ENCODE data around the gene MTHFD1. TPM values are rescaled to one million over a fixed set of nuclear protein-coding genes. Genes with fewer than 3 reads are reported as not detected.
A peak's percentile ranks its signal among the peaks of the same experiment; 100 is the strongest.

MTHFD1 gene
- total and polyA plus RNA-seq, 2 donors (not counting 3 experiments of a cell fraction or from before 2014, with no cell fraction given): 26.3 to 114 TPM

DNA sequence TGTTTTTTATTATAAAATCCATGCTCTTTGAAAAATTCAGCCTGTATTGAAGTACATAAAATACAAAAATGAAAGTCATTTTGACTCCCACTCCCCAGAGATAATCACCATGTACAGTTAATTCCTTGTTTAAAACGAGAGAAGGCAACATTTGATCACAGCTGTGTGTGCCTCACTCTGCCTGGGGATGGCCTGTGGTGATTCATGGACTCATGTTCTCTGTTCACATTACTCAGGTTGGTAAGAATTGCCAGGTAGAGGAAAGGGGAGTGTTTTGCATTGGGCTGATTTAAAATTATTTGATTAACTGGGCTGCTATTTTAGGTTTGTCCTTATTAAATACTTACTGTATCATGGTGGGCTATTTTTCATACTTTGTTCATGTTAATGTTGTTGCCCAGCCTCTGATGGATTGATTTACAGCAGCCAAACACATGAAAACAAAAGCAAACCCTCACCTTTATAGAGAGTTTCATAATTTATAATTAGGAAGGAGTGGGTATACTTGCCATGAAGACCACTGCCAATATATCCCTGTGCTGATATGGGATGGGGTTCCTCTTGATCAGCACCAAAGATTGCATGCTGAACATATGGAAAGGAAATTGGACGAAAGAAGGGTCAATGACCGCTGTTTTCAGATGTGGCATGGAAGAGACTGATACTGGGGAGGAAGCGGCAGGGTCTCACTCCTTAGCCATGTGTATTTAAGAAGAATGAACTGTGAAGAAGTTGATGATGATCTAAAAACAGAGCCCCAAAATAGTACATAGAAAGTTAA lies 119.4 kb downstream of the MTHFD1 start:
- BruUV-seq (replicated peaks): no TSS peak
- Histone ChIP-seq H3K4me3 (replicated peaks in 1 of 3; ENCODE audit: insufficient read depth in 1 of 3, low read depth in 1 of 3, low read length in 3 of 3) (no peak overlapping the region), H4K20me1 (replicated peaks; ENCODE audit: control insufficient read depth, extremely low read depth, insufficient read depth, low read length) (peaks cover 23% of the 10 kb centered on the region), H3K79me2 (ENCODE audit: control insufficient read depth, insufficient read depth, low read length) (peaks cover 70% of the 10 kb centered on the region), H3K36me3 (ENCODE audit: control insufficient read depth in 2 of 2, extremely low read depth in 1 of 2, insufficient read depth in 2 of 2, low read length in 2 of 2) (no peaks in the 10 kb centered on the region), H3K9ac (replicated peaks; ENCODE audit: extremely low read depth, insufficient read depth, low read length) (no peak overlapping the region), H3K9me1 (replicated peaks; ENCODE audit: control insufficient read depth, extremely low read depth, insufficient read depth, low read length) (no peaks in the 10 kb centered on the region), H3K4me1 (ENCODE audit: control insufficient read depth, extremely low read depth, insufficient read depth, low read length) (peaks cover 29% of the 10 kb centered on the region), H3K27me3 (ENCODE audit: control insufficient read depth in 2 of 2, insufficient read depth in 2 of 2, low read length in 2 of 2) (no peaks in the 10 kb centered on the region), H2AFZ (ENCODE audit: low read depth, low read length) (no peak overlapping the region), H3K4me2 (ENCODE audit: insufficient read depth, low read length) (peak overlapping the region; percentile 78), H3K9me3 (replicated peaks; ENCODE audit: control insufficient read depth, insufficient read depth, low read length) (no peaks in the 10 kb centered on the region), H3K27ac (ENCODE audit: insufficient read depth, low read depth, low read length) (no peak overlapping the region)
- dilution Hi-C loops (cut with MboI; ENCODE audit: extremely low pct_ligation_motif_present, low sequenced_read_pairs): no loop called here
- ChIA-PET CTCF (no interaction called here), POLR2A (no interaction called here)
- intact Hi-C loops (cut with micrococcal nuclease): loop anchor here (10.0 kb wide), 1 partner anchor 863 kb away; the partner anchor contains the start of gene WDR89
- TF ChIP-seq JUN (IDR thresholded peaks at IDR 0.05; ENCODE audit: borderline replicate concordance, insufficient read depth, insufficient read length, low read depth) (no peak), EZH2 (IDR thresholded peaks at IDR 0.05; ENCODE audit: borderline replicate concordance, low read depth, low read length, severe bottlenecking) (no peak), POLR2A (IDR thresholded peaks at IDR 0.05; ENCODE audit: low read depth, low read length) (no peak), GATA2 (IDR thresholded peaks at IDR 0.05; ENCODE audit: insufficient read depth, insufficient read length, low read depth, low read length) (no peak), FOS (IDR thresholded peaks at IDR 0.05; ENCODE audit: borderline replicate concordance, insufficient read depth, low read length) (no peak)
- TF ChIP-seq, protein P1, sequence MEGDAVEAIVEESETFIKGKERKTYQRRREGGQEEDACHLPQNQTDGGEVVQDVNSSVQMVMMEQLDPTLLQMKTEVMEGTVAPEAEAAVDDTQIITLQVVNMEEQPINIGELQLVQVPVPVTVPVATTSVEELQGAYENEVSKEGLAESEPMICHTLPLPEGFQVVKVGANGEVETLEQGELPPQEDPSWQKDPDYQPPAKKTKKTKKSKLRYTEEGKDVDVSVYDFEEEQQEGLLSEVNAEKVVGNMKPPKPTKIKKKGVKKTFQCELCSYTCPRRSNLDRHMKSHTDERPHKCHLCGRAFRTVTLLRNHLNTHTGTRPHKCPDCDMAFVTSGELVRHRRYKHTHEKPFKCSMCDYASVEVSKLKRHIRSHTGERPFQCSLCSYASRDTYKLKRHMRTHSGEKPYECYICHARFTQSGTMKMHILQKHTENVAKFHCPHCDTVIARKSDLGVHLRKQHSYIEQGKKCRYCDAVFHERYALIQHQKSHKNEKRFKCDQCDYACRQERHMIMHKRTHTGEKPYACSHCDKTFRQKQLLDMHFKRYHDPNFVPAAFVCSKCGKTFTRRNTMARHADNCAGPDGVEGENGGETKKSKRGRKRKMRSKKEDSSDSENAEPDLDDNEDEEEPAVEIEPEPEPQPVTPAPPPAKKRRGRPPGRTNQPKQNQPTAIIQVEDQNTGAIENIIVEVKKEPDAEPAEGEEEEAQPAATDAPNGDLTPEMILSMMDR (IDR thresholded peaks at IDR 0.05; ENCODE audit: extremely low read depth in 1 of 2, insufficient read depth in 1 of 2, low read depth in 1 of 2, low read length in 2 of 2): no peak
- FAIRE-seq (no peak), DNase-seq (ENCODE audit: low read depth, low spot score) (no peak)

Measured in endothelial cell of umbilical vein (primary cell).